ENCODE measurements around the gene ZG16B.

The ZG16B gene

DNA sequence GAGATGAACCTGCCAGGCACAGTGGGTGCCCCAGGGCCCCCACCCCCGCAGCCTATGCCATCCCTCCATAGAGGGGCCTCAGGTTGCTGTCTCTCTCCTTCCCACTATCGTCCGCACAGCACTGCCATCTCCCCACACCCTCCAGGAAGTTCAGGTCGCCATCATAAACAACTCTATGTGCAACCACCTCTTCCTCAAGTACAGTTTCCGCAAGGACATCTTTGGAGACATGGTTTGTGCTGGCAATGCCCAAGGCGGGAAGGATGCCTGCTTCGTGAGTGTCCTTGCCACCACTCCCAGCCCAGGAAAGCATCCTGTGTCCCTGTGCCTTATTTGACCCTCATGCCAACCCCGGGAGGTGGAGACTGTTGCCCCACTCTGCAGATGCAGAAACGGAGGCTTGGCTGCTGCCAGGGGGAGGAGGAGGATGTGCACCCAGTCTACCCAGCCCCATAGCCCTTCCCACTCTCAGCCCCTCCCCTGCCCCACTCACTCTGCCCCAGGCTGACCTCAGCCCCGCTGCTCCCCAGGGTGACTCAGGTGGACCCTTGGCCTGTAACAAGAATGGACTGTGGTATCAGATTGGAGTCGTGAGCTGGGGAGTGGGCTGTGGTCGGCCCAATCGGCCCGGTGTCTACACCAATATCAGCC, 9.1 kb upstream of the ZG16B start:
- Histone ChIP-seq H3K27ac (no peak overlapping the region), H3K4me2 (no peak overlapping the region)

DNA sequence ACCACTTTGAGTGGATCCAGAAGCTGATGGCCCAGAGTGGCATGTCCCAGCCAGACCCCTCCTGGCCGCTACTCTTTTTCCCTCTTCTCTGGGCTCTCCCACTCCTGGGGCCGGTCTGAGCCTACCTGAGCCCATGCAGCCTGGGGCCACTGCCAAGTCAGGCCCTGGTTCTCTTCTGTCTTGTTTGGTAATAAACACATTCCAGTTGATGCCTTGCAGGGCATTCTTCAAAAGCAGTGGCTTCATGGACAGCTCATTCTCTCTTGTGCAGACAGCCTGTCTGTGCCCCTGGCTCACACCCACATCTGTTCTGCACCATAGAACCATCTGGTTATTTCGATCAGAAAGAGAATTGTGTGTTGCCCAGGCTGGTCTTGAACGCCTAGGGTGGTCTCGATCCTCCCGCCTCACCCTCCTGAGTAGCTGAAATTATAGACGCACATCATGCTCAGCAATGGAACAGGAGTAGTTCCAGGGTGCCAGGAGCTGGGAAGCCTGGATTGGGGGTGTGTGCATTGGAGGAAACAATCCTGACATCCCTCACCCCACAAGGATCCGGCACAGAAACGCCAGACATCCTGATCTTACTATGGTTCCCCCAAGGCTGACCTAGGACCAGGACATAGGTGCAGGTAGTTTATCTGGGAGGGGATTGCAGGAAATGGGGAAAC, 8.5 kb upstream of the ZG16B start:
- no peaks in the 10 kb centered on the region for H3K9me3 ChIP-seq (replicated peaks in 1 of 11)
- H3K36me3 ChIP-seq = no peaks in the 10 kb centered on the region
- no peak overlapping the region for H3K4me2 ChIP-seq
- H3K27ac ChIP-seq = no peak overlapping the region
- no peak overlapping the region for H3K4me3 ChIP-seq
- no peaks in the 10 kb centered on the region; a peak in 1 of 22 replicates for H4K20me1 ChIP-seq
- no peaks in the 10 kb centered on the region for H3K27me3 ChIP-seq
- H3K9ac ChIP-seq = no peak overlapping the region
- H3K4me1 ChIP-seq = peaks cover 2 to 12% (median 5%) of the 10 kb centered on the region in 10 experiments; a peak in 17 of 20 replicates
- no peak for TF ChIP-seq Cebpa-rat (IDR thresholded peaks at IDR 0.05)

More for the DNA sequence above, 9.1 kb upstream of the ZG16B start:
- H3K36me3 ChIP-seq = no peaks in the 10 kb centered on the region
- H3K4me1 ChIP-seq = peaks cover 8 to 19% (median 11%) of the 10 kb centered on the region in 10 experiments; a peak in 17 of 20 replicates
- no peak overlapping the region for H3K9ac ChIP-seq
- no peaks in the 10 kb centered on the region; a peak in 1 of 22 replicates for H4K20me1 ChIP-seq
- no peak overlapping the region for H3K4me3 ChIP-seq
- no peak for TF ChIP-seq Cebpa-rat (IDR thresholded peaks at IDR 0.05)
- H3K9me3 ChIP-seq (replicated peaks in 1 of 11) = no peaks in the 10 kb centered on the region
- no peaks in the 10 kb centered on the region for H3K27me3 ChIP-seq

DNA sequence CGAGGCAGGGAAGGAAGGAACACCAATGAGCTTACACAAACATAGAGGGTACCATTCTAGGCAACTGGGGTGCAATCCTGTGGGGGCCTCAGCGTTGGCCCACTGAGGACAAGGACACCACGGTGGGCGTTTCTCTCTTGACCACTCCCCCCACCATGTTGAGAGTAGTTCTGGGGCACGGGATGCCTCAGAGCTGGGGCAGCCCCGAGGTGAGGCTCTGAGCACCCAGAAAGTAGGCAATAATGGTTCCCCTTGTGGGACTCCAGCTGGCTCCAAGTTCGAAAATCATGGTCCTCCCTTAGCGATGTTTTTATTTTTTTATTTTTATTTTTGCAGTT, 8.0 kb upstream of the ZG16B start:
- Histone ChIP-seq H3K4me2 (no peak overlapping the region), H3K4me1 (peaks cover 0 to 9% (median 2%) of the 10 kb centered on the region in 10 experiments; a peak in 7 of 20 replicates), H3K9ac (no peak overlapping the region), H3K27me3 (no peaks in the 10 kb centered on the region), H3K36me3 (no peaks in the 10 kb centered on the region), H4K20me1 (no peaks in the 10 kb centered on the region; a peak in 1 of 22 replicates), H3K9me3 (replicated peaks in 1 of 11) (no peaks in the 10 kb centered on the region), H3K4me3 (no peak overlapping the region), H3K27ac (no peak overlapping the region)
- TF ChIP-seq Cebpa-rat (IDR thresholded peaks at IDR 0.05) = no peak

DNA sequence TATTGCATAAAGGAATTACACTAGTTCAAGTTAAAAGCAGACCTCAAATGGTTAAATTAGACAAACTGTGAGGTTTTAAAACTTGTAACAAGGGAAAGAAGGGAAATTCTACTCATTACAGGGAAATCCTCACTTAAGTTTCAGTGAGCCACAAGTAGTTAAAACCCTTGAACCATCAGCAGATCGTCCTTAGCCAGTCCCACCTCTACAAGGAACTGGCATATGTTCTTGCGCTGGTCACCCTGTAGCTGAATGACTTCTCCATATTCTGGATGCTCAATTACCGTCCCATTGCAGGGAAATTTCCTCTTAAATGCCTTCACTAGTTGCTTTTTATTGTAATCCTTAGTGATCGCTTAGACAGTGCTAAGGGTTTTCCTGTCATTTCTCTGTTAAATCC, 7.6 kb upstream of the ZG16B start:
- Histone ChIP-seq H3K4me1 (peaks cover 0 to 9% (median 2%) of the 10 kb centered on the region in 10 experiments; a peak in 7 of 20 replicates), H3K27ac (no peak overlapping the region), H3K27me3 (no peaks in the 10 kb centered on the region), H3K36me3 (no peaks in the 10 kb centered on the region), H4K20me1 (no peaks in the 10 kb centered on the region; a peak in 1 of 22 replicates), H3K4me3 (no peak overlapping the region), H3K9me3 (replicated peaks in 1 of 11) (no peaks in the 10 kb centered on the region), H3K9ac (no peak overlapping the region), H3K4me2 (no peak overlapping the region)
- no peak for TF ChIP-seq Cebpa-rat (IDR thresholded peaks at IDR 0.05)

DNA sequence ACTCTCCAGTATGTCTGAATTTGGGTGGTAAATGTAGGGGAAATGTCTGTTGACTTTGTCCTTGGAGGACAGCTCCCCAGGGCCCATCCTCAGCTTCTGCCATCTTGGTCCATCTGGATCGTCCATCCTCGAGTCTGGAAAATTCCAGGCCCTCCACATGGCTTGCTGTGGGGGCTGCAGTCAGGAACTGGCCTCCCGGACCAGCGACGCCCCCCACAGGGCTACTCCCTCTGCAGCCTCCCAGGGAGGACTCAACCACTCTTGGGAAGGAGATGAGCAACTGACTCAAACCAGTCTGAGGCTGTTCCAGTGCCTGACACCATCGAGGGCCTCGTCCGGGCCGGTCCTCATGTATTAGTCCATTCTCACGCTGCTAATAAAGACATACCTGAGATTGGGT, 5.5 kb upstream of the ZG16B start:
- H3K27me3 ChIP-seq = no peaks in the 10 kb centered on the region
- no peaks in the 10 kb centered on the region for H3K36me3 ChIP-seq
- H3K9me3 ChIP-seq (replicated peaks in 1 of 11) = no peaks in the 10 kb centered on the region
- H3K9ac ChIP-seq = no peak overlapping the region
- peaks cover 0 to 6% (median 0%) of the 10 kb centered on the region in 11 experiments; a peak in 2 of 22 replicates for H4K20me1 ChIP-seq
- H3K4me1 ChIP-seq = peaks cover 4 to 14% (median 6%) of the 10 kb centered on the region in 10 experiments
- no peak for TF ChIP-seq Cebpa-rat (IDR thresholded peaks at IDR 0.05)
- no peak overlapping the region for H3K27ac ChIP-seq
- H3K4me3 ChIP-seq = no peak overlapping the region
- no peak overlapping the region for H3K4me2 ChIP-seq

DNA sequence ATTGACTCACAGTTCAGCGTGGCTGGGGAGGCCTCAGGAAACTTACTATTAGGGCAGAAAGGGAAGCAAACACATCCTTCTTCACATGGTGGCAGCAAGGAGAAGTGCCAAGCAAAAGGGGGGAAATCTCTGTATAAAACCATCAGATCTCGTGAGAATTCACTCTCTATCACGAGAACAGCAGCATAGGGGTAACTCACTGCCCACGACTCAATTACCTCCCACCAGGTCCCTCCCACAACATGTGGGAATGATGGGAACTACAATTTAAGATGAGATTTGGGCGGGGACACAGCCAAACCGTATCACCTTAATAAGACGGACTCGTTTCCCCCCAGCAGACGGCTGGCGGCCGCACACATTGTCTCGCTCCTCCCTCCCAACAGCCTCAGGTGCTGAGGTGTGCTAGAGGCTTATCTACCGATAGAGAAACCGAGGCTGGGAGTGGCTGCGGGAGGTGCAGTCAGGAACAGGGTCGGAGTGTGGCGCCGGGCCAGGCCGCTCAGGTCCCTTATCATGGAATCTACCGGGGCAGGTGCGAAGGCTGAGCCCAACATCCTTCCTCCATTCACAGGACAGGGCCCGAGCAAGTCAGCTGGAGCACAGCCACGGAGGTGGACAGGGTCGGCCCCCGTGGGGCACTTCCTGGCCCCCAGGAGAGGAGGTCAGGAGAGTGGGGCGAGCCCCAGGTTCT, 4.9 kb upstream of the ZG16B start:
- no peak overlapping the region for H3K4me2 ChIP-seq
- H3K9ac ChIP-seq = no peak overlapping the region
- H3K27me3 ChIP-seq = no peaks in the 10 kb centered on the region
- no peak overlapping the region for H3K4me3 ChIP-seq
- no peaks in the 10 kb centered on the region for H3K36me3 ChIP-seq
- peaks cover 10 to 20% (median 11%) of the 10 kb centered on the region in 10 experiments for H3K4me1 ChIP-seq
- H3K27ac ChIP-seq = no peak overlapping the region
- peaks cover 0 to 6% (median 0%) of the 10 kb centered on the region in 11 experiments; a peak in 2 of 22 replicates for H4K20me1 ChIP-seq
- TF ChIP-seq Cebpa-rat (IDR thresholded peaks at IDR 0.05) = no peak
- H3K9me3 ChIP-seq (replicated peaks in 1 of 11) = no peaks in the 10 kb centered on the region

DNA sequence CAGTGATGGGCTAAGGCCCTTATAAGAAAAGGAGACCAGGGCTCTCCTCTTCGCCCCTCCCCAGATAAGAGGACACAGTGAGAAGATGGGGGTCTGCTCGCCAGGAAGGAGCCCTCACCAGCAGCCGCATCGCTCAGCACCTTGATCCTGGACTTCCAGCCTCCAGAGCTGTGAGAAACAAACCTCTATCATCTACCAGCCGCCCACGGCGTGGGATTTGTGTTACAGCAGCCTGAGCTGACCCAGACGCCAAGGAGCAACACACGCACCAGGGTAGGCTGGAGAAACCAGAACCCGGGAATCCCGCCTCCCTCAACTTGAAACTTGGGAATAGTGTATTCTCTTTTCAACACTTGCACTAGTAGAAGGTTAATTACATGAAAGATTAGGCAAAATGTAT, 4.2 kb upstream of the ZG16B start:
- Histone ChIP-seq H3K27ac (no peak overlapping the region), H3K27me3 (no peaks in the 10 kb centered on the region), H4K20me1 (peaks cover 0 to 6% (median 0%) of the 10 kb centered on the region in 11 experiments; a peak in 2 of 22 replicates), H3K4me2 (no peak overlapping the region), H3K4me1 (peaks cover 13 to 24% (median 17%) of the 10 kb centered on the region in 10 experiments), H3K36me3 (no peaks in the 10 kb centered on the region), H3K9me3 (replicated peaks in 1 of 11) (no peaks in the 10 kb centered on the region), H3K9ac (no peak overlapping the region), H3K4me3 (no peak overlapping the region)
- no peak for TF ChIP-seq Cebpa-rat (IDR thresholded peaks at IDR 0.05)

DNA sequence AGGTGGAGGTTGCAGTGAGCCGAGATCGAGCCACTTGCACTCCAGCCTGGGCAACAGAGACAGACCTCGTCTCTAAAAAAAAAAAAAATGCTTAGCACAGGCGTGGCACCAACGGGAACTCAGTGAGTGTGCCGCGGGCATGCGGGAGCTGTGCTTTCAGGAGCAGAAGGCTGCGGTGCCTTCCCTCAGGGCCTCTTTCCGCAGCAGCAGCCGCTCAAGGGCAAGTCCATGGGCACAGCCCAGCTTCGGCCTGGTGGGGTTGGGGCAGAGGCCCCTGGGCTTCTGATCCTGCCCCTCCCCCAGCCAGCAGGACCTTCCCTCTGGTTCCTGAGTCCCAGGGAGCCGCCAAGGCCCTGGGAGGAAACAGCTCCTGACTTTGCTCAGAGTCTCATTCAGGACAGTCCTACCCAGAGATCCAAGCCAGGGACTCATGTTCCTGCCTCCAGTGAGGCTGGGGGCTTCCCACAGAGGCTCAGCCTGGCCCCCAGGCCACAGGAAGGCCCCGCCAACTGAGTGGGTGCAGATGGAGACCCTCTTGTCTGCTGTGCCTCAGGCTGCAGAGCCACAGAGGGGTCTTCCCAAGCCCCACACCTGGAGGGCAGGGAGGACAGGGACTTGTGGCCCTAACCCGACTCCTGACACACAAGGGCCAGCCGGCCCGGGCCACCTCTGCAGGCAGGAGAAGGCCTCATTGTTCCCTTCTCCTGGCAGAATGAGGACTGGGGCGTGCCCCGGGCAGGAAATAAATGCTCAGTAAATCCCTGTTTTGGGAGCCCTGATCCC, 3.3 kb upstream of the ZG16B start:
- Histone ChIP-seq H3K4me3 (no peak overlapping the region), H3K4me2 (no peak overlapping the region), H4K20me1 (peaks cover 0 to 6% (median 0%) of the 10 kb centered on the region in 11 experiments; a peak in 1 of 22 replicates), H3K27me3 (no peaks in the 10 kb centered on the region), H3K9me3 (replicated peaks in 1 of 11) (peaks cover 0 to 5% (median 0%) of the 10 kb centered on the region in 11 experiments; a peak in 1 of 22 replicates), H3K9ac (0 out of 22 replicates have a peak overlapping the region, but pooled peaks of 1 of the 11 experiments have one; percentile 10), H3K4me1 (peaks cover 13 to 28% (median 18%) of the 10 kb centered on the region in 10 experiments), H3K36me3 (peaks cover 0 to 3% (median 0%) of the 10 kb centered on the region in 11 experiments; a peak in 1 of 22 replicates), H3K27ac (no peak overlapping the region)
- no peak for TF ChIP-seq Cebpa-rat (IDR thresholded peaks at IDR 0.05)
